Astrocyte (in vitro differentiated cells and primary cell): ENCODE data around the gene ABCA6.

ENCODE experiments used
- EZH2 ChIP-seq: IDR thresholded peaks from 2 replicates; pipeline ENCODE4 v1.6.1; 2012; ENCODE audit warnings: mild to moderate bottlenecking, low read length, inconsistent platforms; ENCODE audit not compliant: insufficient read depth
- TF ChIP-seq, protein P1 (sequence below): IDR thresholded peaks from 2 replicates; pipeline ENCODE4 v1.5.1; 2011; ENCODE audit warnings: low read depth, mild to moderate bottlenecking, inconsistent platforms, low read length, moderate library complexity; ENCODE audit not compliant: insufficient read depth

DNA sequence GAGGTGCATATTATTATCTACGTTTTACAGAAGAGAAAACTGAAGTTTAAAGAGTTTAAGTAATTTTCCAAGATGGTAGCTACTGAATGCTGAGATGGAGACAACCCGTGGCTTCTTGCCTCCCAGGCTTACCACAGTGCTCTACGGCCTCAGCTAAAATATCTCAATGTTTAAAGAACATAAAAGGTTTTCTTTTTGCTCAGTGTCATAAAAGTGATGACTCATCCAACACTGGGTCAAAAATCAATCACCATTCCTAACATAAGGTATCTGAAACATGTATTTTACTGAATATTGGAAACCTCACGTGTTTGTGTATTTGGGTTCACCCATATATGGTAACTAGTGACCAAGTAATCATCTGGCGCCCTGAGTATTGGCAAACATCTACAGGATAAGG lies 99.4 kb downstream of the ABCA6 start:
- TF ChIP-seq, protein P1, sequence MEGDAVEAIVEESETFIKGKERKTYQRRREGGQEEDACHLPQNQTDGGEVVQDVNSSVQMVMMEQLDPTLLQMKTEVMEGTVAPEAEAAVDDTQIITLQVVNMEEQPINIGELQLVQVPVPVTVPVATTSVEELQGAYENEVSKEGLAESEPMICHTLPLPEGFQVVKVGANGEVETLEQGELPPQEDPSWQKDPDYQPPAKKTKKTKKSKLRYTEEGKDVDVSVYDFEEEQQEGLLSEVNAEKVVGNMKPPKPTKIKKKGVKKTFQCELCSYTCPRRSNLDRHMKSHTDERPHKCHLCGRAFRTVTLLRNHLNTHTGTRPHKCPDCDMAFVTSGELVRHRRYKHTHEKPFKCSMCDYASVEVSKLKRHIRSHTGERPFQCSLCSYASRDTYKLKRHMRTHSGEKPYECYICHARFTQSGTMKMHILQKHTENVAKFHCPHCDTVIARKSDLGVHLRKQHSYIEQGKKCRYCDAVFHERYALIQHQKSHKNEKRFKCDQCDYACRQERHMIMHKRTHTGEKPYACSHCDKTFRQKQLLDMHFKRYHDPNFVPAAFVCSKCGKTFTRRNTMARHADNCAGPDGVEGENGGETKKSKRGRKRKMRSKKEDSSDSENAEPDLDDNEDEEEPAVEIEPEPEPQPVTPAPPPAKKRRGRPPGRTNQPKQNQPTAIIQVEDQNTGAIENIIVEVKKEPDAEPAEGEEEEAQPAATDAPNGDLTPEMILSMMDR = no peak
- no peak for TF ChIP-seq EZH2
